Fibroblast of the aortic adventitia (primary cell): Measurements from ENCODE around the gene IGF2BP3. TPM values are rescaled to one million over a fixed set of nuclear protein-coding genes. Genes with fewer than 3 reads are reported as not detected.

Experiments used
- DNase-seq: peaks from one replicate; pipeline ENCODE4 v3.0.0-alpha.2; 2010; ENCODE audit warnings: low read depth
- H3K4me3 ChIP-seq: 2 replicates; pipeline ENCODE4 v1.5.1; 2011; ENCODE audit warnings: low read depth, mild to moderate bottlenecking, control low read depth, low read length, moderate library complexity
- small RNA-seq: library from RNA; depleted of rRNA; stranded (forward); fragments of <200 nt; gene quantifications from one replicate; pipeline ENCODE3, GENCODE V24; 2012
- total RNA-seq: library from RNA; depleted of rRNA; stranded (reverse); fragments of >200 nt; gene quantifications from 2 replicates; pipeline ENCODE4 v1.2.3, GENCODE V29; 2012; ENCODE audit warnings: low replicate concordance
- TF ChIP-seq, protein P1 (sequence below): IDR thresholded peaks from 2 replicates; pipeline ENCODE4 v1.5.1; 2011; ENCODE audit warnings: mild to moderate bottlenecking, low read length, control low read depth, inconsistent platforms; ENCODE audit not compliant: insufficient read depth

Gene IGF2BP3
- total RNA-seq, 1 donor = 116 TPM

DNA sequence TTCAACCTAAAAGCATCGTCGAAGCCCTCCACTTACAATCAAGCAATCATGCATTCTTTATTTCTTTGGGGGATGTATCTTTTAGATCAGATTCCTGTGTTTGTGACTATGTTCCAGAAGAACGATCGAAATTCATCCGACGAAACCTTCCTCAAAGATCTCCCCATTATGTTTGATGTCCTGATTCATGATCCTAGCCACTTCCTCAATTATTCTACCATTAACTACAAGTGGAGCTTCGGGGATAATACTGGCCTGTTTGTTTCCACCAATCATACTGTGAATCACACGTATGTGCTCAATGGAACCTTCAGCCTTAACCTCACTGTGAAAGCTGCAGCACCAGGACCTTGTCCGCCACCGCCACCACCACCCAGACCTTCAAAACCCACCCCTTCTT lies 209.9 kb downstream of the IGF2BP3 start:
- TF ChIP-seq, protein P1, sequence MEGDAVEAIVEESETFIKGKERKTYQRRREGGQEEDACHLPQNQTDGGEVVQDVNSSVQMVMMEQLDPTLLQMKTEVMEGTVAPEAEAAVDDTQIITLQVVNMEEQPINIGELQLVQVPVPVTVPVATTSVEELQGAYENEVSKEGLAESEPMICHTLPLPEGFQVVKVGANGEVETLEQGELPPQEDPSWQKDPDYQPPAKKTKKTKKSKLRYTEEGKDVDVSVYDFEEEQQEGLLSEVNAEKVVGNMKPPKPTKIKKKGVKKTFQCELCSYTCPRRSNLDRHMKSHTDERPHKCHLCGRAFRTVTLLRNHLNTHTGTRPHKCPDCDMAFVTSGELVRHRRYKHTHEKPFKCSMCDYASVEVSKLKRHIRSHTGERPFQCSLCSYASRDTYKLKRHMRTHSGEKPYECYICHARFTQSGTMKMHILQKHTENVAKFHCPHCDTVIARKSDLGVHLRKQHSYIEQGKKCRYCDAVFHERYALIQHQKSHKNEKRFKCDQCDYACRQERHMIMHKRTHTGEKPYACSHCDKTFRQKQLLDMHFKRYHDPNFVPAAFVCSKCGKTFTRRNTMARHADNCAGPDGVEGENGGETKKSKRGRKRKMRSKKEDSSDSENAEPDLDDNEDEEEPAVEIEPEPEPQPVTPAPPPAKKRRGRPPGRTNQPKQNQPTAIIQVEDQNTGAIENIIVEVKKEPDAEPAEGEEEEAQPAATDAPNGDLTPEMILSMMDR = no peak

More for the DNA sequence above, 209.9 kb downstream of the IGF2BP3 start:
- no peak for DNase-seq
- no peak overlapping the region for H3K4me3 ChIP-seq

Small RNA genes lying within 50 kb of the gene (small RNA-seq; reads per million reads assigned to genes)
- not detected for gene AC079780.1
- not detected for gene RF00019
- gene RNU7-143P = not detected
- gene SNORD65C = 1.8 reads per million, percentile 63 among the genes with 10 or more reads in this experiment

Other genes starting within 250 kb of the IGF2BP3 start
- 479 and 525 TPM in 2 replicates for gene GPNMB, start 223.7 kb downstream of the IGF2BP3 start, total RNA-seq
- 53.1 and 55.2 TPM in 2 replicates for gene MALSU1, start 171.2 kb downstream of the IGF2BP3 start, total RNA-seq
- gene TRA2A, start 61.5 kb upstream of the IGF2BP3 start, total RNA-seq = 34.8 and 48.0 TPM in 2 replicates
- gene CCDC126, start 126.9 kb upstream of the IGF2BP3 start, total RNA-seq = 3.9 and 8.5 TPM in 2 replicates
- gene FAM221A, start 209.7 kb upstream of the IGF2BP3 start, total RNA-seq = 0.74 and 1.4 TPM in 2 replicates
- gene STK31, start 239.7 kb upstream of the IGF2BP3 start, total RNA-seq = 0.09 and 0.33 TPM in 2 replicates